Liver (tissue), 9 donors: ENCODE data around the gene UTP25. TPM values are rescaled to one million over a fixed set of nuclear protein-coding genes. Genes with fewer than 3 reads are reported as not detected.

ENCODE experiments used
- DNase-seq: peaks from one replicate; pipeline ENCODE4 v3.0.0-alpha.2; 2017; ENCODE audit warnings: low spot score
- H3K27ac ChIP-seq, 2 donors: one replicate each; pipeline ENCODE4 v1.7.0; 2013; ENCODE audit warnings: inconsistent platforms in 2 of 2, low read length in 2 of 2, control low read depth in 1 of 2, low read depth in 1 of 2, mild to moderate bottlenecking in 1 of 2
- H3K27me3 ChIP-seq, 4 donors: one replicate each; pipeline versions ENCODE4 v1.6.1 to v1.7.0; 2013; ENCODE audit warnings: low read length in 3 of 4, inconsistent platforms in 1 of 4, mild to moderate bottlenecking in 1 of 4, moderate library complexity in 1 of 4; ENCODE audit not compliant: control insufficient read depth in 4 of 4, insufficient read depth in 4 of 4
- H3K36me3 ChIP-seq, 4 donors: one replicate each; pipeline versions ENCODE4 v1.6.1 to v1.7.0; 2013; ENCODE audit warnings: low read length in 3 of 4, mild to moderate bottlenecking in 3 of 4, low read depth in 1 of 4, moderate library complexity in 1 of 4; ENCODE audit not compliant: control insufficient read depth in 4 of 4, insufficient read depth in 3 of 4
- H3K4me1 ChIP-seq, 4 donors: one replicate each; pipeline versions ENCODE4 v1.6.1 to v1.7.0; 2013; ENCODE audit warnings: low read length in 3 of 4, mild to moderate bottlenecking in 3 of 4, moderate library complexity in 1 of 4; ENCODE audit not compliant: control insufficient read depth in 4 of 4, insufficient read depth in 4 of 4
- H3K4me3 ChIP-seq, 3 donors: one replicate each; pipeline versions ENCODE4 v1.6.1 to v1.7.0; 2013; ENCODE audit warnings: low read length in 3 of 3, control low read depth in 1 of 3, low read depth in 1 of 3, mild to moderate bottlenecking in 1 of 3
- H3K9ac ChIP-seq, 2 donors: one replicate each; pipeline ENCODE4 v1.7.0; 2013; ENCODE audit warnings: low read length in 2 of 2, mild to moderate bottlenecking in 2 of 2, moderate library complexity in 2 of 2, control low read depth in 1 of 2, low read depth in 1 of 2
- H3K9me3 ChIP-seq, 4 donors: one replicate each; pipeline versions ENCODE4 v1.6.1 to v1.7.0; 2013; ENCODE audit warnings: low read length in 3 of 4; ENCODE audit not compliant: control insufficient read depth in 4 of 4
- EGR1 ChIP-seq, 2 donors: IDR thresholded peaks; 2 replicates each; pipeline ENCODE4 v1.6.1; 2016 to 2018; ENCODE audit warnings: antibody characterized with exemption in 2 of 2, low read depth in 2 of 2
- FOXA1 ChIP-seq: IDR thresholded peaks from 2 replicates; pipeline ENCODE4 v1.6.1; 2016; ENCODE audit warnings: antibody characterized with exemption
- GABPA ChIP-seq, 2 donors: IDR thresholded peaks in 1 of 2; conservative IDR thresholded peaks in 1 of 2; 2 replicates each; pipeline ENCODE4 v1.6.1; 2016; ENCODE audit warnings: antibody characterized with exemption in 2 of 2, mild to moderate bottlenecking in 1 of 2, moderate library complexity in 1 of 2
- HNF4G ChIP-seq: IDR thresholded peaks from 2 replicates; pipeline ENCODE4 v1.6.1; 2016; ENCODE audit warnings: antibody characterized with exemption
- JUND ChIP-seq, 2 donors: IDR thresholded peaks; 2 replicates each; pipeline ENCODE4 v1.6.1; 2016; ENCODE audit warnings: antibody characterized with exemption in 2 of 2
- MAX ChIP-seq: IDR thresholded peaks from 2 replicates; pipeline ENCODE4 v1.6.1; 2016; ENCODE audit warnings: antibody characterized with exemption
- NR2F2 ChIP-seq: IDR thresholded peaks from 2 replicates; pipeline ENCODE4 v1.6.1; 2016; ENCODE audit warnings: antibody characterized with exemption
- RAD21 ChIP-seq, 2 donors: IDR thresholded peaks; 2 replicates each; pipeline ENCODE4 v1.6.1; 2016; ENCODE audit warnings: antibody characterized with exemption in 2 of 2, mild to moderate bottlenecking in 2 of 2
- REST ChIP-seq: IDR thresholded peaks from 2 replicates; pipeline ENCODE4 v1.6.1; 2016; ENCODE audit warnings: antibody characterized with exemption, mild to moderate bottlenecking
- RXRA ChIP-seq, 2 donors: IDR thresholded peaks; 2 replicates each; pipeline ENCODE4 v1.6.1; 2017 to 2018; ENCODE audit warnings: antibody characterized with exemption in 2 of 2, mild to moderate bottlenecking in 1 of 2
- YY1 ChIP-seq: IDR thresholded peaks from 2 replicates; pipeline ENCODE4 v1.6.1; 2016; ENCODE audit warnings: antibody characterized with exemption, mild to moderate bottlenecking
- ZBTB33 ChIP-seq: IDR thresholded peaks from 2 replicates; pipeline ENCODE4 v1.6.1; 2016; ENCODE audit warnings: antibody characterized with exemption
- WGBS: extraction: QIAGEN DNeasy Blood & Tissue Kit; methylation state at CpG from one replicate; pipeline ENCODE4 v1.1.7; 2013; 5-methylcytosine and 5-hydroxymethylcytosine counted together
- polyA plus RNA-seq, 2 donors: library from polyadenylated mRNA; stranded (reverse) in 1 of 2; unstranded in 1 of 2; fragments of 200-250 nt in 1 of 2; fragments of >200 nt in 1 of 2; fragmentation: Nextera tagmentation in 1 of 2; extraction: Ambion mirVana in 1 of 2; gene quantifications; one replicate each; pipeline versions ENCODE4 v1.2.1 to v1.2.3, GENCODE V29; 2013 to 2015
- total RNA-seq, 2 donors: library from RNA; depleted of rRNA; stranded (reverse); fragments of >200 nt; gene quantifications; one replicate each; pipeline ENCODE4 v1.2.3, GENCODE V29; 2014
- TF ChIP-seq, protein P1 (sequence below): IDR thresholded peaks from 2 replicates; pipeline ENCODE4 v1.6.1; 2016; ENCODE audit warnings: antibody characterized with exemption
- donor health status: healthy.
- donor health status: healthy.
- donor health status: healthy.
- donor health status: healthy.
- donor health status: healthy.

The UTP25 gene
- total and polyA plus RNA-seq, 4 donors = 2.4 to 7.7 (median 3.0) TPM

- Histone ChIP-seq H3K27ac (no peak overlapping the region), H3K9me3 (no peaks in the 10 kb centered on the region), H3K36me3 (peaks cover 8 to 66% (median 57%) of the 10 kb centered on the region in 4 donors), H3K27me3 (no peaks in the 10 kb centered on the region), H3K4me1 (peaks cover 6 to 25% (median 13%) of the 10 kb centered on the region in 4 donors), H3K4me3 (no peak overlapping the region), H3K9ac (no peak overlapping the region)
- no peak for TF ChIP-seq YY1
- no peak for TF ChIP-seq RXRA (IDR thresholded peaks at IDR 0.05)
- peak in 1 of 2 donors; percentile 9 for TF ChIP-seq JUND (IDR thresholded peaks at IDR 0.05)
- TF ChIP-seq ZBTB33 = no peak
- no peak for DNase-seq
- 75% methylated on average over 5 of the region's 5 CpGs for WGBS
Measured at GRCh38 chr1:209839875-209840546, 12.2 kb downstream of the UTP25 start.

DNA sequence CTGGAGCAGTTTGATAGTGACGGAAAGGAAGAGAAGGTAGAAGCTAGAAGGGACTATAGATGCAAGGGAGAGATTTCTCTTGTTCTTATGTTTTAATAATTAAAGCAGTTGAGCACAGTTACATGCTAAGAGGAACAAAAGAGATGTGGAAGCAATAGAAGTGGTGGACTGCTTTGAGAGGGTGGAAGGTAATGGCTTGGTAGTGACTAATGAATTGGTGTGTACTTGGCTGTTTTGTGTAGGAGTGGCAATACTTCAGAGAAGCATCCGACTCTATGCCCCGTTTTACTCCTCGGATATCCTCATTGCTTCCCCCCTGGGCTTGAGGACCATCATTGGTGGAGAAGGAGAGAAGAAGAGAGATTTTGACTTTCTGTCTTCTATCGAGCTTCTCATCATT is 12.8 kb downstream of the UTP25 start:
- no peak for DNase-seq
- H3K4me3 ChIP-seq = no peak overlapping the region
- peaks cover 6 to 25% (median 13%) of the 10 kb centered on the region in 4 donors for H3K4me1 ChIP-seq
- no peak overlapping the region for H3K9ac ChIP-seq
- H3K27ac ChIP-seq = no peak overlapping the region
- no peaks in the 10 kb centered on the region for H3K27me3 ChIP-seq
- peaks cover 8 to 63% (median 52%) of the 10 kb centered on the region in 4 donors for H3K36me3 ChIP-seq
- 94% methylated on average over 5 of the region's 5 CpGs for WGBS
- no peaks in the 10 kb centered on the region for H3K9me3 ChIP-seq
- TF ChIP-seq MAX (no peak), FOXA1 (no peak), ZBTB33 (no peak), GABPA (IDR thresholded peaks at IDR 0.05 in 1 of 2, conservative IDR thresholded peaks at IDR 0.05 in 1 of 2) (no peak), HNF4G (no peak), YY1 (no peak), RXRA (IDR thresholded peaks at IDR 0.05) (no peak), NR2F2 (no peak), EGR1 (IDR thresholded peaks at IDR 0.05; ENCODE audit: low read depth in 2 of 2) (no peak), REST (no peak), JUND (IDR thresholded peaks at IDR 0.05) (no peak), RAD21 (IDR thresholded peaks at IDR 0.05) (no peak)
- TF ChIP-seq, protein P1, sequence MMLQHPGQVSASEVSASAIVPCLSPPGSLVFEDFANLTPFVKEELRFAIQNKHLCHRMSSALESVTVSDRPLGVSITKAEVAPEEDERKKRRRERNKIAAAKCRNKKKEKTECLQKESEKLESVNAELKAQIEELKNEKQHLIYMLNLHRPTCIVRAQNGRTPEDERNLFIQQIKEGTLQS = no peak
